HL-60 (cell line): ENCODE results near the gene PRPH2.
A peak's percentile ranks its signal among the peaks of the same experiment; 100 is the strongest.

Experiments used
- DNase-seq, 2 experiments: peaks; one replicate each; pipeline ENCODE4 v3.0.0-alpha.2; 2010 to 2020; ENCODE audit warnings: low read depth in 1 of 2, low spot score in 1 of 2
- H3K27ac ChIP-seq: fragments of 250-450 bp; sonication (Bioruptor Pico); replicated peaks from 2 replicates; pipeline ENCODE4 v1.5.1; 2020; ENCODE audit warnings: mild to moderate bottlenecking, moderate library complexity
- H3K27me3 ChIP-seq: fragments of 250-450 bp; sonication (Bioruptor Pico); 2 replicates; pipeline ENCODE4 v1.5.1; 2021; ENCODE audit warnings: mild to moderate bottlenecking, moderate library complexity; ENCODE audit not compliant: insufficient read depth, poor library complexity, severe bottlenecking
- H3K4me3 ChIP-seq: replicated peaks from 2 replicates; pipeline ENCODE4 v1.5.1; 2011; ENCODE audit warnings: mild to moderate bottlenecking, control low read depth, low read length; ENCODE audit not compliant: insufficient read depth
- GABPA ChIP-seq: IDR thresholded peaks from 2 replicates; pipeline ENCODE4 v1.6.1; 2012; ENCODE audit warnings: low read depth
- POLR2AphosphoS5 ChIP-seq: IDR thresholded peaks from 2 replicates; pipeline ENCODE4 v1.6.1; 2012; ENCODE audit warnings: low read depth
- SPI1 ChIP-seq: IDR thresholded peaks from 2 replicates; pipeline ENCODE4 v1.6.1; 2012; ENCODE audit warnings: low read depth, mild to moderate bottlenecking, borderline replicate concordance
- TF ChIP-seq, protein P1 (sequence below): IDR thresholded peaks from one replicate; pipeline ENCODE4 v1.5.1; 2011; ENCODE audit warnings: low read length, control low read depth, inconsistent platforms; ENCODE audit not compliant: insufficient read depth
- TF ChIP-seq, protein P2 (sequence below): IDR thresholded peaks from 2 replicates; pipeline ENCODE4 v1.6.1; 2012; ENCODE audit warnings: low read depth; ENCODE audit not compliant: insufficient replicate concordance

Gene PRPH2

DNA sequence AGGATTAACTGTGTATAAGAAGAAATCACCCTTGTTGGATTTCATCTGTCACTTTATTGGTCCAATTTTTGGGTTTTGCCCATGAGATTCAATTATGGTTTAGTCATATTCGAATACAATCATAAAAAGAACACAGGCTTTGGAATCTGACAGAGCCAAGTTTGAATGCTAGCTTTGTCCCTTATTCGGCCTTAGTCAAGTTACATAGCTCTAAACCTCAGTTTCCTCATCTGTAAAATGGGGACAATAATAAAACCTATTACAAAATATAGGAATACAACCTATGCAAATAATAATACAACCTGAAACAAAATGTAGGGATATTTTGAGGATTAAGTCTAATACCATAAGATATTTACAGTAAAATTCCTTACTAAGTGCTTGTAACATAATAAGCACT lies 57.7 kb downstream of the PRPH2 start:
- no peaks in the 10 kb centered on the region for H3K27me3 ChIP-seq
- H3K27ac ChIP-seq = no peak overlapping the region
- TF ChIP-seq, protein P1, sequence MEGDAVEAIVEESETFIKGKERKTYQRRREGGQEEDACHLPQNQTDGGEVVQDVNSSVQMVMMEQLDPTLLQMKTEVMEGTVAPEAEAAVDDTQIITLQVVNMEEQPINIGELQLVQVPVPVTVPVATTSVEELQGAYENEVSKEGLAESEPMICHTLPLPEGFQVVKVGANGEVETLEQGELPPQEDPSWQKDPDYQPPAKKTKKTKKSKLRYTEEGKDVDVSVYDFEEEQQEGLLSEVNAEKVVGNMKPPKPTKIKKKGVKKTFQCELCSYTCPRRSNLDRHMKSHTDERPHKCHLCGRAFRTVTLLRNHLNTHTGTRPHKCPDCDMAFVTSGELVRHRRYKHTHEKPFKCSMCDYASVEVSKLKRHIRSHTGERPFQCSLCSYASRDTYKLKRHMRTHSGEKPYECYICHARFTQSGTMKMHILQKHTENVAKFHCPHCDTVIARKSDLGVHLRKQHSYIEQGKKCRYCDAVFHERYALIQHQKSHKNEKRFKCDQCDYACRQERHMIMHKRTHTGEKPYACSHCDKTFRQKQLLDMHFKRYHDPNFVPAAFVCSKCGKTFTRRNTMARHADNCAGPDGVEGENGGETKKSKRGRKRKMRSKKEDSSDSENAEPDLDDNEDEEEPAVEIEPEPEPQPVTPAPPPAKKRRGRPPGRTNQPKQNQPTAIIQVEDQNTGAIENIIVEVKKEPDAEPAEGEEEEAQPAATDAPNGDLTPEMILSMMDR = no peak
- TF ChIP-seq GABPA (no peak), POLR2AphosphoS5 (no peak), SPI1 (no peak)
- TF ChIP-seq, protein P2, sequence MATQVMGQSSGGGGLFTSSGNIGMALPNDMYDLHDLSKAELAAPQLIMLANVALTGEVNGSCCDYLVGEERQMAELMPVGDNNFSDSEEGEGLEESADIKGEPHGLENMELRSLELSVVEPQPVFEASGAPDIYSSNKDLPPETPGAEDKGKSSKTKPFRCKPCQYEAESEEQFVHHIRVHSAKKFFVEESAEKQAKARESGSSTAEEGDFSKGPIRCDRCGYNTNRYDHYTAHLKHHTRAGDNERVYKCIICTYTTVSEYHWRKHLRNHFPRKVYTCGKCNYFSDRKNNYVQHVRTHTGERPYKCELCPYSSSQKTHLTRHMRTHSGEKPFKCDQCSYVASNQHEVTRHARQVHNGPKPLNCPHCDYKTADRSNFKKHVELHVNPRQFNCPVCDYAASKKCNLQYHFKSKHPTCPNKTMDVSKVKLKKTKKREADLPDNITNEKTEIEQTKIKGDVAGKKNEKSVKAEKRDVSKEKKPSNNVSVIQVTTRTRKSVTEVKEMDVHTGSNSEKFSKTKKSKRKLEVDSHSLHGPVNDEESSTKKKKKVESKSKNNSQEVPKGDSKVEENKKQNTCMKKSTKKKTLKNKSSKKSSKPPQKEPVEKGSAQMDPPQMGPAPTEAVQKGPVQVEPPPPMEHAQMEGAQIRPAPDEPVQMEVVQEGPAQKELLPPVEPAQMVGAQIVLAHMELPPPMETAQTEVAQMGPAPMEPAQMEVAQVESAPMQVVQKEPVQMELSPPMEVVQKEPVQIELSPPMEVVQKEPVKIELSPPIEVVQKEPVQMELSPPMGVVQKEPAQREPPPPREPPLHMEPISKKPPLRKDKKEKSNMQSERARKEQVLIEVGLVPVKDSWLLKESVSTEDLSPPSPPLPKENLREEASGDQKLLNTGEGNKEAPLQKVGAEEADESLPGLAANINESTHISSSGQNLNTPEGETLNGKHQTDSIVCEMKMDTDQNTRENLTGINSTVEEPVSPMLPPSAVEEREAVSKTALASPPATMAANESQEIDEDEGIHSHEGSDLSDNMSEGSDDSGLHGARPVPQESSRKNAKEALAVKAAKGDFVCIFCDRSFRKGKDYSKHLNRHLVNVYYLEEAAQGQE = no peak
- H3K4me3 ChIP-seq = no peak overlapping the region
- no peak for DNase-seq

DNA sequence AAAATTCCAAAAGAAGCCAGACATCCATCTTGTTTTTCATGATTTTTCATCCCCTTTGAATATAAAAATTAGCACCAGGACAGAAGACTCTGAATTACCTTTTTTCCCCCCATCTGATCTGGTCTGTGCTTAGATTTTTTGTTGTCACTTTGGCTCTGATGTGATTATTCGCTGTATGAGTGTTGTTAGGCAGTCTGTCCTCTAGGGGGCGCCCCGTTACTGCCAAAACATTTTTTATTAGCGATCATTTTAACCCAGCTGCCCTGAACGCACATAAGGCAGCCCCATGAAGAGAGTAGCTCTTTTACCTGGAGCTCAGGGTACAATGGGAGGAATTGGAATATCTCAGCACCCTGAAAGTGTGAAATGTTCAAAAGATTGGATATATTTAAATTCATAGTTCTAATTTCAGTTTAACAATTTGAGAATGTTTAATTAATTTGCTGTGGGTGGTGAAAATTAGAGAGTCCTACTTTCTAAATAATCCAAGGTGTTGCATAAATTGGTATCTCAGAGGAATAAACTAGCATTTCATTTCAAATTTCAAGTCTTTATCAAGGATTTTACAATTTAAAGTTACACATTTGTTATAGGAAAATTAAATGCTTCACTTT lies 60.8 kb downstream of the PRPH2 start:
- Histone ChIP-seq H3K4me3 (no peak overlapping the region), H3K27ac (no peak overlapping the region)
- TF ChIP-seq GABPA = no peak
- no peak for TF ChIP-seq POLR2AphosphoS5
- TF ChIP-seq, protein P1 = peak; percentile 62

DNA sequence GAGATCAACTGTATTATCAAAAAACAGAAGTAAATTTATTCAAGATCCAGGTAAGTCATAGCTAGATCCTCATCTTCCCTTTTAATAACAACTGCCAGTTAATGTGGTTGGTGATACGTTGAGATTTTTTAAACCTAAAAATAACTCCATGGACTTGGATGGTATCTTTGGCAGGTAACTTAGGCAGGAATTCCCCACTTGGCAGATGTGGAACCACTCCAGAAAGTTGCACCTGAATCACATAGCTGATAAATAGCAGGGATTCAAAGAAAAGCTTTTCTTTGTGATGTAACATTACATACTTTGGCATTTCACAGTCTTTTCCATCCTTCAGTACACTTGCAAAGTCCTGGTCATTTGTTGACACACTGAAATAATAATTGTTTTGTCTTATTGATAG lies 62.6 kb downstream of the PRPH2 start:
- no peaks in the 10 kb centered on the region for H3K27me3 ChIP-seq
- no peak overlapping the region for H3K4me3 ChIP-seq
- H3K27ac ChIP-seq = no peak overlapping the region
- DNase-seq = no peak
- TF ChIP-seq SPI1 (no peak), POLR2AphosphoS5 (no peak), GABPA (no peak)
- TF ChIP-seq, protein P2 = no peak
- TF ChIP-seq, protein P1 = no peak

More for the DNA sequence above, 60.8 kb downstream of the PRPH2 start:
- peak; percentile 7 to 82 for DNase-seq
- no peaks in the 10 kb centered on the region for H3K27me3 ChIP-seq

DNA sequence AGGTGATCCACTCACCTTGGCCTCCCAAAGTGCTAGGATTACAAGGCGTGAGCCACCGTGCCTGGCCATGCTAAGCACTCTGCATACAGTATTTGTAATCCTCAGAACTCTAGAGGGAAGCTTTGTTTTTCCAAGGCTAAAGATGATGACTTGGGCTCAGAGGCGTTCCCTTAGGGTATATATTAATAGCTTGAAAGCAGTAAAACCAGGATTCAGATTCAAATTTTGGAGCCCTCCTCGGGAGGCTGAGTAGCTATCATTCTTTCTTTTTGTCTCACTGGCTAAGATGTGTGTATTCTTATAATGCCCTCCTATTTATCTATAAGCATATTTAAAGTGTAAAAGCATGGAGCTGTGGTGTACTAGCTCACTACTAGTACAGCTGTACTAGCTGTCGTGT lies 68.5 kb downstream of the PRPH2 start:
- no peak for DNase-seq
- Histone ChIP-seq H3K27me3 (no peaks in the 10 kb centered on the region), H3K4me3 (no peak overlapping the region), H3K27ac (no peak overlapping the region)
- TF ChIP-seq, protein P1 = no peak
- TF ChIP-seq SPI1 = no peak
- TF ChIP-seq POLR2AphosphoS5 = no peak
- no peak for TF ChIP-seq GABPA
- TF ChIP-seq, protein P2 = no peak
